NAMALWA (cell line): ENCODE measurements around the gene TAS2R7.
"Not testable (repeated sequence)": the region's sequence is repeated elsewhere in the genome, so short reads cannot be mapped to it uniquely, and the experiment has no call there.

Experiments
- DNase-seq: peaks from one replicate; pipeline ENCODE4 v3.0.0-alpha.2; 2015; ENCODE audit warnings: low spot score

Gene TAS2R7, protein sequence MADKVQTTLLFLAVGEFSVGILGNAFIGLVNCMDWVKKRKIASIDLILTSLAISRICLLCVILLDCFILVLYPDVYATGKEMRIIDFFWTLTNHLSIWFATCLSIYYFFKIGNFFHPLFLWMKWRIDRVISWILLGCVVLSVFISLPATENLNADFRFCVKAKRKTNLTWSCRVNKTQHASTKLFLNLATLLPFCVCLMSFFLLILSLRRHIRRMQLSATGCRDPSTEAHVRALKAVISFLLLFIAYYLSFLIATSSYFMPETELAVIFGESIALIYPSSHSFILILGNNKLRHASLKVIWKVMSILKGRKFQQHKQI

DNA sequence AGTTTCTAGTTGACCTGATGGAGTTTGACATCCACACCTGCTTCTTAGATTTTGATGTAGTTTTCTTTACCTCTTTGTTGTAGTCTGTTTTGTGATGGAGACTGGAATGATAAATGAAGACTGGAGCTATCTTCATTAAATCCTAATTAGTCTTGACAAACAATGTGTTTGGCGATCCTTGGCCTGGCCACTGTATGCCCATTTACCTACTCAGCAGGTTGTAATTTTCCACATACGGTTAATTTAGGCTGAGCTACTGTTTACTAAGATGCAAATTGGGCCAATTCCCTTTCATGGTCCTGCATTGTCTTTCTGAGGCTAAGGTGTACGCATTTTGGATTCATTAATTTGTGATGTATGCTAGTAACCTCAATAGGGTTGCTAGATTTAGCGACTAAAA is at the start of gene TAS2R7:
TAS2R7 (minus strand) TSS at position 41 of the 400 bp plus-strand sequence. CDS start 57 bp downstream, outside the sequence.
- no peak for DNase-seq

DNA sequence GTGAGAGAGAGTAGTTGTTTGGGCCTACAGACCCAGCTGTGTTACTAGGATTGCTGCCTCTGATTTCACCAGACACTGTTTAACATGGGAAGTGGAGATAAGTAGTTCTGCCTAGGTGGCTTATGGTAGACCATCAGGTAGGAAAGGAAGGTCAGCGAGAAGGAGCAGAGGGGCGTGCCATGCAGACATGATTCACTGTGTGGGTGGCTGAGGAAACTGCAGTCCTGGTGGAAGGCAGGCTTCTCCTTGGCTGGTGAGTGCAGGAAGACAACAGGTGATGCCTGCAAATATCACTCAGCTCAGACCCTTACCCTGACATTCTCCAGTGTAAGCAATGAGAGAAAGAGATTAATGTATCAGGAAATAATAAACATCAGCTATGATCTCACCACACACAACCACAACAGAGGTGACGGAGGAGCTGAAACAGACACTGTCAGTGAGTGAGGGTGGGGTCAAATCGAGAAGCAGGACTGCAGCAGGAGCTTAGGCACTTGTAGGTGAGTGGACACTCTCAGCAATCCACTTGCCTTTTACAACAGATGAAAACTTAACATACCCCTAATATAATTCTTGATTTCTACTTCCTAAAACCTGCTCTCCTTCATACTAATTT is 48.9 kb upstream of the TAS2R7 start:
- DNase-seq: no peak

DNA sequence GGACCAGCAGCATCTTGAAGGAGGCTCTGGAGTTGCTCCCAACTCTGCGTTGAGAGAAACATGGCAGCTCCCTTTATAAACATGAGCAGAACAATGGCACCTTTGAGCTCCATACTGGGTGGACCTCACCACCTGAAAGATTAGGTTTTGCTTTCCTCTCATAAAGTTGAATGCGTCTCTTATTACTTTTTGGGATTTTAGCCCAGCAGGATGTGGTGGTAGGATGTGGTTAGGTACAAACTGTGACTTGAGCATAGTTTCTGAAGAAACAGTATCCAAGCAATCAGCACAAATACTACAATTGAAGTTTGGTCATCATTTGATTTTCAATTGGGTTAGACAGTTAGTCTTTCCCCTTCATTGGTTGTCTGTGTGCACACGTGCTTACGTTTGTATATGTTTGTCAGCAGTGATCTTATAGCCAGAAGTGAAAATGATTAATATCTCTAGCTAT is 47.0 kb upstream of the TAS2R7 start, which contains the start of gene PRR4:
PRR4 (minus strand) TSS at position 51 of the 454 bp plus-strand sequence; CDS start at position 13, 38 bp downstream.
- no peak for DNase-seq

DNA sequence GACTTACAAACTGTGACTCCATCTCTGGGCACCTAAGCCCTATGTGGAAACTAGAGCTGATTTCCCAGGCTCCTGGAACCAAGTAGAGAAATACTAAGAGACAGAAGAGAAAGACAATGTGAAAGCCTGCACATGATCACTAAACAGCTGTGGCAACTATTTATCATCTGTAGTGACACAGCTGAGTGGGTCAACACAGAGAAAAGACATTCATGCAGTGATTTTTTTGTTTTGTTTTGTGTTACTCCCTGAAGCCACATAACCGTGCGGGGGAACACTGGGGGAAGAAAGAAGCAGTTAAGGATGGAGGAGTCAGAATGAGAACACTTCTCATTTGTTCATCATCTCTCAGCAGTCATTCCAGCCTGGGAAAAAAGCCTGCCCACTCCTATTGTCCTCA is 45.3 kb upstream of the TAS2R7 start:
- no peak for DNase-seq

DNA sequence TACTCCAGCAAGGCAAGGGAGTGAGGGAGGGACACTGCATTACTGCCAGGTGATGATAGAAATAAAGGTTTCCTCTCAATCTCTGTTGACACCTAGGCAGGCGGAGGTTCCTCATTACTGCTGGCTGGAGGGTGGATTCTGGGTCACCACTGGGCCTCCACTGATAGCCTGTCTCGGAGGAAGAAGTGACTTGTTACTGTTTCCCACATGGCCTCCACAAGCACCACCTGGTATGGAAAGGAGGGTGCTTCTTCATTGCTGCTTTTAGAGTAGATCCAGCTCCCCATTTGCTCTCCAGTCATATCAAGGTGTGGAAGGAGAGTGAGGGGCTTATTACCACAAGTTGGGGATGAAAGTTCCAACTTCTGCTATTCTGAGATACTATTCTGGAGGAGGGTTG is 40.4 kb upstream of the TAS2R7 start:
- no peak for DNase-seq

DNA sequence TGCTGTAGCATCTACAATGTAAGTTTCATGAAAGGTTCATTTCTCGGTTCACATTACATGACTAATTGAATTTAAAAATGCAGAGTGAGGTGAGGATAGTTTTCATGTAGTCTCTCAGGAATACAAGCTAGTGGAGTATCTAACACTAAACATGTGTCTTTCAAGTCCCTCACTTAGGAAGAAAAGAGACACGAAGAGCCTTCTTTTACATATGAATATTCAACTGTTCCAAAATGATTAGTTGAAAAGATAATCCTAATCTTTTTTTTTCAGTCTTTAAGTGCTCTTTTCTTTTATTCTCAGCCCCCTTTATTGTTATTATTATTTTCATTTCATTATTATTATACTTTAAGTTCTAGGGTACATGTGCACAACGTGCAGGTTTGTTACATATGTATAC is 36.0 kb upstream of the TAS2R7 start:
- DNase-seq: no peak

DNA sequence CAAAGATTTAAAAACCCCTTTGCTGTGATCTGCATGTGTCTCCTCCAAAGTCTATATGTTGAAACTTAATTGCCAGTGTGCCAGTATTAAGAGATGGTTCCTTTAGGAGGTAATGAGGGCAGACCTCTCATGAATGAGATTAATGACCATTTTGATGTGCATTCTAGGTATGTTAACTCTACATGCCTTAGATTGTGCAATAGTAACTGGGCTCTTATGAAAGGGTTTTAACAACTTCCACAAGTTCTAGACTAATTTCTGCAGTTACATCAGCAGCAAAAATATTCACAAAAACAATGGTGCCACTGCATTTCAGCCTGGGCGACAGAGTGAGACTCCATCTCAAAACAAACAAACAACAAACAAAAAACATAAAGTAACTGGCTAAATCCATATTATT is 27.6 kb upstream of the TAS2R7 start:
- no peak for DNase-seq

DNA sequence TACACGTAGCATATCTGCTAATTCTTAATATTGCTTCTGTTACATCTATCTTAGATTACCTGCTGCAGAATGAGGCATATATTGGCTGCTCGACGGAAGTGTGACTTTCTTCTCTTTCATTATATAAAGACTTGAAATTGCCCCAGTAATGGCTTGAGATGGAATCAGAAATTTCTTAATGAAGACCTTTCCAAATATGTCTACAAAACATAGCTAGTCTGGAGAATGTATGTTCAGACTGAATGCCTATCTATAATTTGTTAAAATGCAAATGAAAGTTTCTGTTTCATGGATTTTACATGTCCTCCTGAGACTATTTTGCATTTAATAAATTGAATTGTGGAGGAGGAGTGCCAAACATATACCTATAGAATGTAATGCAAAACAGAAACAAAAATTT is 23.8 kb upstream of the TAS2R7 start, which contains the start of gene TAS2R10:
TAS2R10 (minus strand) TSS at position 101 of the 400 bp plus-strand sequence; CDS start at position 12, 89 bp downstream.
- DNase-seq: no peak

DNA sequence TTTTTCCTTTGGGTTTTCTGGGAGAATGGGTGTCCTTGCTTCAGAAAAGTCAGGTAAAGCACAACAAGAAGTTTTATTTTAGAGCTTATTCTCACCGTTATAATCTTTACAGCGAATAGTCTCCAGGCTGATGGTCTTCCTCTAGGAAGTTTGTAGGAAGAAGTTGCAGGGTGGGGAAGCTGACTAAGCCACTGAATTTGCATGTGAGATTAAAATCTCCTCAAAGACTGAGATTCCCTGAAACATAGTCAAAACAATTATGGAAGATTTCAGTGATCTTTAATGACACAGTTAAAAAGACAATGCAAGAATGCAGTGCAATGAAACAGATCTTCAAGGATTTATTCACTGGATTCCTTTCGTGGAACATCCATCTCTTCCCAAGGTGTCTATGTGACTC is 22.5 kb upstream of the TAS2R7 start:
- DNase-seq: no peak

DNA sequence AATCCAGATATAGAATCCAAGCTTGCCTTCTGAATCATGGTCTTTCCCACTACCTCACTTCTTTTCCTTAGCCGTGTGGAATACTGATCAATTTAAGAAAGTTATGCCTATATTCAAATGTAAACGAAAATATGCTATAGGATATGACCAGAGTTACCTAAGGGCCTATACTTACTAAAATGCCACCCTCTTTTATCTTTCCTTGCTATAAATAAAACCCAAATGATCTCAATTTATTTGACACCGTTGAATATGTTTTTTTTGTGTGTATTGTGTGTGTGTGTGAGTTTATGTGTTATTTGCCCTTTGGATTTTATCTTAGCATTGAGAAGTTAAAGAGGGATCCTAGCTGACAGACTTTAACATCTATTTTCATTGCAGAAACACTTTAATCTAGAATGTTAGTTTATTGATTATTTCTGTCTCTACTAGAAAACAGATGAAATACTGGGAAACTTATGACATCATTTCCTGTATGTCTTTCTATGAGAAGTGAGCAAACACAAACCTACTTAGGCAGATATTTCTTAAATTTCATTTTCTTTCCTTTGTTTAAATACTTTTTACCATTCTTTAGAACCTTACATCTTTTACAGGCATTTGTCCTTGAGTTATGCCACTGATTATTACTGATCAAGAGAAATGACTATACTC is 9.6 kb upstream of the TAS2R7 start:
- DNase-seq: no peak

DNA sequence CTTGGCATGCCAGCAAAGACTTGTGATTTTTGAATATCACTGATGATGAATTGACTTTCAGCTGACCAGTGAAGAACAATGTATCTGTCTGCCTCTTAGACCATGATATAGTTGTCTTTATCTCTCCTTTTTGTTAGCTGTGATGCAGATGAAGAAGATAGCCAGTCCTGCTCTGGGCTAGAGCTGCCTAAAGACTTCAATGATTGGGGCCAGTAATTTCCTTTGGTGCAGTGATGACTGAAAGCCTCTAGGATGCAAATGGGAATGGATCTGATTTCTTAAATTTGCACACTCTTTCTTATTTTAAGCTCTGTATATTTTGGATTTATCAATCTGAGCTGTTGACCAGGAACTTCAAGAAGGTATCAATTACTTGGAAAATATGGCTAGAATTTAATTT is 7.6 kb upstream of the TAS2R7 start, which contains the start of gene TAS2R9:
TAS2R9 (minus strand) TSS at position 101 of the 400 bp plus-strand sequence; CDS start at position 8, 93 bp downstream.
- DNase-seq: no peak

DNA sequence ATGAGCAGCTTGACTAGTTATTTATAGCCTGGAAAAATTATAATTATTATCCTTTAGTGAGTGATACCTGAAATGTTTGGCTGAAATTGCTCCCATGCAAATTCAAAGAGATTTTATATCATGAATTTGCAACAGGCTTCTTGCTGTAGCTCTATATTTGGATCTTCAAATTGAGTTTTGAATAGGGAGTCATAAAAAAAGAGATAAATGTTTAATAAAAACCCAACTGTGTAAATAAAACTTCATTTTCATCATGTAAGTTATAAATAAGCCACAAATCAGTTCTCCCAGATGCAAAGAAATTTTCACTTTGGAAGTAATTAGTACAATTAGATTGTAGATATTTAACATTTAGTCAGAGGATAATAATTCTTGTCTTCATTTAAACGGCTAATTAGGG is 4.8 kb upstream of the TAS2R7 start, which contains the start of gene TAS2R8:
TAS2R8 (minus strand) TSS at position 101 of the 400 bp plus-strand sequence. CDS start 306 bp downstream, outside the sequence.
- no peak for DNase-seq

DNA sequence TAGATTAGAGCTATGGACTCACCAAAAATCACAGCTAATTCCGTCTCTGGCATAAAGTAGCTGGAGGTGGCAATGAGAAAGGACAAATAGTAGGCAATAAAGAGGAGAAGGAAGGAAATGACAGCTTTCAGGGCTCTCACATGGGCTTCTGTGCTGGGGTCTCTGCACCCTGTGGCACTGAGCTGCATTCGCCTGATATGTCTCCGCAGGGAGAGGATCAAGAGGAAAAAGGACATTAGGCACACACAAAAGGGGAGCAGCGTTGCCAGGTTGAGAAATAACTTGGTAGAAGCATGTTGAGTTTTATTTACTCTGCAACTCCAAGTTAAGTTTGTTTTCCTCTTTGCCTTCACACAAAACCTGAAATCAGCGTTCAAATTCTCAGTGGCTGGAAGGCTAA is 686 bp downstream of the TAS2R7 start:
- DNase-seq: no peak

DNA sequence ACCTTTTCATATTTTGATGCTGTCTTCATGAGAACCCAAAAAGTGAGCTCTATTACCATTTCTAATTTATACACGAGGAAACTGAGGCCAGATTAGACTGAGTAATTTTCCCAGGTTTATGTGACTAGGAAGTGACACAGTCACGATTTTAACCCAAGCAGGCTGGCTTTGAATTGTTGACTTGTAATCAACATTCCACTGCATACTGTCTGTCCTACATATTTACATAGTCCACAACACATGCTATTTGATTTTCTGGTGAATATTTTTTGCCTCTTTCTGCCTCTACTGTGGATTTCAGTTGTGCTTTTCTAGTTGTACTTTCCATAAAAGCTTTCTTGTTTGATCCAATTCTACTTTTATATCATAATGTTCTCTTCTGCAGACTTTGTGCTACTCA is 8.2 kb downstream of the TAS2R7 start:
- DNase-seq: no peak

DNA sequence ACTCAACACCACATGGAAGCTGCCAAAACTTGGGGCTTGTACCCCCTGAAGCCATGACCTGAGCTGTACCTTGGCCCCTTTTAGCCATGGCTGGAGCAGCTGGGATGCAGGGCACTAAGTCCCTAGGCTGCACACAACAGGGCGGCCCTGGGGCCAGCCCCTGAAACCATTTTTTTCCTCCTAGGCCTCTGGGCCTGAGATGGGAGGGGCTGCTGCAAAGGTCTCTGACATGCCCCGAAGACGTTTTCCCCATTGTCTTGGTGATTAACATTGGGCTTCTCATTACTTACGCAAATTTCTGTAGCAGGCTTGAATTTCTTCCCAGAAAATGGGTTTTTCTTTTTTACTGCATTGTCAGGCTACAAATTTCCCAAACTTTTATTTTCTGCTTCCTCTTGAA is 10.7 kb downstream of the TAS2R7 start:
- DNase-seq: not testable (repeated sequence)

DNA sequence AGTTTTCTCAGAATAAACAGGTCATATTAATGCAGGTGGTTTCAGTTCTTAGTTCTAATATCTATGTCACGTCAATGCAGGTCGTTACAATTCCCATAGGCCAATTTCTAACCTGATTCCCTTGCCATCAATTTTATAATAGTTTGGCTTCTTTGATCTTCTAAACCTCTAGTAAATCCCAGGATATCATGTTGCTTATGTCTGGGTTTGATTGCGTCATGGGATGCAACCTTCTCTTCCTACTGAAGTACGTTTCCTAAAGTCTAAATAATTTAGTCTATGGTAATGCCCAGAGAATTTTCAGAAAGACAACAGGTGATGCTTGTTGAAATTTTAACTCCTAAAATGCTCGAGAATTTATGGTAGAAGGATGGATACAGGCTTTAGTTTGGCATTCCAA is 19.2 kb downstream of the TAS2R7 start:
- DNase-seq: no peak

DNA sequence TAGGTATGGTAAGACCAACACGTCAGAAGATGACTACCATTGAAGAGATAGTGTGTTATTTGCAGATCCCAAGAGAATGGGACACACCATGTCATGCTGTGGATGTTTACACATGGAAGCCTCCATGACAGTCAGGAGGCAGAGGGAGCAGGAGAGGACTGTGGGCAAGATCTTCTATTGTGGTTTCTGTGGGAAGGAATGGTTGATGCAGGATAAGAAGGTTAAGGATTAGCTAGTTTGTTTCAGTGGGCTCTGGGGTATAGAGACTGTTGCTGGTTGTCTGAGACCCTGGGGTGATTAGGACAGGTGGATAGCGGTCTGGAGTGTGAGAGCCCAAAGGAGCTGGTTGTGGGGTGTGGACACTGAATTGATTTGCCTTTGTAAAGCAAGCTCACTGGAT is 23.3 kb downstream of the TAS2R7 start:
- no peak for DNase-seq

DNA sequence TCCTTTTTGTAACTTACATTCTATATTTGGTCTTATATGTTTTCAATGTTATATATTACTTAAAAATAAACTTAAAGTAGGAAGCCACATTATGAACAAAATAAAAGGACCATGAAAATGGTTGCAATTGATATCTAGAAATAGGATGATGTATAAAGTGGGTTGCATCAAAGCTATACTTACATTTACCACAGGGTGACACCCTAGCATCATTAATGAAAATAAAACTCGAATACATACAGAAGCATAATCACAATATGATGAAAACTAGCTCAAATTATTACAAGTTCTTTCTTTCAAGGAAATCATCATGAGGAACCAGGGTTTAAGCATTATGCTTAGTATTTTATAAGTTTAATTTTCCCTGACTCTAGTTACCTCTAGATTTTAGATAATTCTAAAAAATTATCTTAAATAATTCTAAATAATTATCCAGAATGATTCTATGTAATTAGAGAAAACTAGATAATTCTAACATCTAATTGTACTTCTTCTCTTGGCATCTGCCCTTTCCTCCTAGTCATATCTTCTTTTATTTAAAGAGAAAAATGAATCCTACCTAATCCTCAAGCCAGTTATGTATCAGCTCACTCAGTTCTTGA is 31.2 kb downstream of the TAS2R7 start:
- peak; percentile 78 for DNase-seq

DNA sequence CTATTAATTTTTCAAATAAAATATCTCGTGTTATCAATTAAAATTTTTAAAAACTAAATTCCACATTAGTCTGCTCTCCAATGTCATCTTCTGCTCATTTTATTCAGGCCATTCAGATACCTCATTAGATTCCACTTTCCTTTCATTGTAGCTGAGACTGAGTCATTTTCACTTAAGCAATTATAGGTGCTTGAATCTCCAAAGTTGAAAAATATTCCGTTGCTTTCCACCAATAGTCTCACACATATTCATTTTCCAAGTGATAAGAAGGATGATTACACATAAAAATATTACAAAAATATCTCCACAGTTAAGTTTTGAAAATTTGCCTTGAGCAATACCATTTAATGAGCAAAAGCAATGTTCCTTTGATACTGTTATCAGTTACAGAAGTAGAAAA is 42.8 kb downstream of the TAS2R7 start:
- DNase-seq: no peak

DNA sequence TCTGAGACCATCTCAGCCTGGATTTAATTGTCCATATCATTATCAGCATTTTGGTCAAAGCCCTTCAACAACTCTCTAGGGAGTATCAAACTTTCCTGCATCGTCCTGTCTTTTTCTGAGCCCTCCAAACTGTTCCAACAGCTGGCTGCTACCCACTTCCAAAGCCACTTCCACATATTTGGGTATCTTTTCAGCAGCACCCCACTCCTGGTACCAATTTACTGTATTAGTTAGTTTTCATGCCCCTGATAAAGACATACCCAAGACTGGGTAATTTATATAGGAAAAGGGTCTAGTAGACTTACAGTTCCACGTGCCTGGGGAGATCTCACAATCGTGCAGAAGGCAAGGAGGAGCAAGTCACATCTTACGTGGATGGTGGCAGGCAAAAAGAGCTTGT is 46.2 kb downstream of the TAS2R7 start:
- DNase-seq: no peak

DNA sequence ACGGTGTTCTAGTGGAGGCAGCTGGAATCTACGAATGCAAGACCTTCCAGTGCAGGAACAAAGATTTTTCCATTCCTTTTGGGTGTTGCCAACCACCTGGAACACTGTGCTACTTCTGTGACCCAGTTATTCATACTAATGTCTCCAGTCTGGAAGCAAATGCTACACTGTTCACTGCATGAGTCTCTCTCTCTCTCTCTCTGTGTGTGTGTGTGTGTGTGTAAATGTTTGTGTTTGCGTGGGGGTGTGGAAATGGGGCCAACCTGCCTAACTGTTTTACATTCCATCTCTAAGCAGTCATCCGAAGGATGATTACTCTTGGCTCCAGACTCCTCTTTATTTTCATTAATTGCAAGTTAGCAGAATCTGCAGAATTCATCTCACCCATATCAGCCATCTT is 49.4 kb downstream of the TAS2R7 start:
- no peak for DNase-seq
